Esophagus squamous epithelium (tissue), 4 donors: Measurements from ENCODE around the gene FLNB.
A peak's percentile ranks its signal among the peaks of the same experiment; 100 is the strongest.

Experiments
- POLR2A ChIP-seq, 4 donors: fragments of 450-650 bp; IDR thresholded peaks; one replicate each; pipeline ENCODE4 v1.6.1; 2017; ENCODE audit warnings: antibody characterized with exemption in 4 of 4, mild to moderate bottlenecking in 4 of 4, moderate library complexity in 3 of 4
- TF ChIP-seq, protein P1 (sequence below), 6 experiments: fragments of 450-650 bp in 4 of 6; fragments of 200-600 bp in 2 of 6; sonication (generic) in 2 of 6; IDR thresholded peaks; one replicate each; pipeline ENCODE4 v1.5.1; 2016 to 2019; ENCODE audit warnings: antibody characterized with exemption in 6 of 6, mild to moderate bottlenecking in 4 of 6, moderate library complexity in 4 of 6

DNA sequence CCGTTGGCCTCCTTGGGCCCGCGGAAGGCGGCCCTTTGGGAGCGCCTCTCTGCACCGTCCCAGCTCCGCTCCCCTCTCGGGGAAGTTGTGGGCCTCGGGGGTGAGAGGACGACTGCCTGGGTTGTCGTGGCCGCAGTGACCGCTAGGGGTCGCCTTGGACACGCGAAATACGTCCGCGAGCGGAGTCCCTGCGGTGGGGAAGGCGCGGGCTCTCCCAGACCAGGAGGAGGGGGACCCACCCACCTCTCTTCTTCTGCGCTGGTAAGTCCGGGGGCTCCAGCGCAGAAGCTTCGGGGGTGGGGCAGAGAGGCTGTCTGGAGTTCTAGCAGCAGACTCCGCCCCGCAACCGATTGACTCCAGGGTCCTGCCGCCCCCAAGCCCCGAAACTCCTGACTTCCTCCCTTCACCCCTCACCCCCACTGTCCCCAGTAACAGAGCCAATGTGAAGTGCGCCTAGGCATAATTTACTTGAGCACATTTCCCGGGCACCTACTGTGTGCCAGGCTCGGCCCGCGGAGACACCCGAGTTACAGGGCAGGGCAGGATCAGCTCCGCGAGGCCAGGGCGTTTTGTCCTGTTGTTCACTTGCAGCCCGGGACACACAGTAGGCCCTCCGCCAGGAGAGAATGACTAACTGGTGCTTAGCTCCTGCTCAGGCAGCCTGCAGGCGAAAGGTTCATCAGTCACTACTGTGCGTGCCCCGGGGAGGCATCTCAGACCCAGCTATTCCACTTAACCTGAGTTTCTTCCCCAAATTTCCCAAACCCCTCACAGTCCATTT lies 169.7 kb downstream of the FLNB start:
- TF ChIP-seq, protein P1, sequence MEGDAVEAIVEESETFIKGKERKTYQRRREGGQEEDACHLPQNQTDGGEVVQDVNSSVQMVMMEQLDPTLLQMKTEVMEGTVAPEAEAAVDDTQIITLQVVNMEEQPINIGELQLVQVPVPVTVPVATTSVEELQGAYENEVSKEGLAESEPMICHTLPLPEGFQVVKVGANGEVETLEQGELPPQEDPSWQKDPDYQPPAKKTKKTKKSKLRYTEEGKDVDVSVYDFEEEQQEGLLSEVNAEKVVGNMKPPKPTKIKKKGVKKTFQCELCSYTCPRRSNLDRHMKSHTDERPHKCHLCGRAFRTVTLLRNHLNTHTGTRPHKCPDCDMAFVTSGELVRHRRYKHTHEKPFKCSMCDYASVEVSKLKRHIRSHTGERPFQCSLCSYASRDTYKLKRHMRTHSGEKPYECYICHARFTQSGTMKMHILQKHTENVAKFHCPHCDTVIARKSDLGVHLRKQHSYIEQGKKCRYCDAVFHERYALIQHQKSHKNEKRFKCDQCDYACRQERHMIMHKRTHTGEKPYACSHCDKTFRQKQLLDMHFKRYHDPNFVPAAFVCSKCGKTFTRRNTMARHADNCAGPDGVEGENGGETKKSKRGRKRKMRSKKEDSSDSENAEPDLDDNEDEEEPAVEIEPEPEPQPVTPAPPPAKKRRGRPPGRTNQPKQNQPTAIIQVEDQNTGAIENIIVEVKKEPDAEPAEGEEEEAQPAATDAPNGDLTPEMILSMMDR (IDR thresholded peaks at IDR 0.05) = peak; percentile 78 to 96 (median 92)
- no peak for TF ChIP-seq POLR2A (IDR thresholded peaks at IDR 0.05)
